GM18511 (cell line): ENCODE data around the gene MOB2.
"Not testable (repeated sequence)": the region's sequence is repeated elsewhere in the genome, so short reads cannot be mapped to it uniquely, and the experiment has no call there.

Experiments
- ATAC-seq: cut with Tn5 transposase; IDR thresholded peaks from one replicate; pipeline ENCODE4 v1.9.1; 2021; ENCODE audit warnings: mild to moderate bottlenecking, moderate library complexity; ENCODE audit not compliant: unreplicated experiment

The MOB2 gene

DNA sequence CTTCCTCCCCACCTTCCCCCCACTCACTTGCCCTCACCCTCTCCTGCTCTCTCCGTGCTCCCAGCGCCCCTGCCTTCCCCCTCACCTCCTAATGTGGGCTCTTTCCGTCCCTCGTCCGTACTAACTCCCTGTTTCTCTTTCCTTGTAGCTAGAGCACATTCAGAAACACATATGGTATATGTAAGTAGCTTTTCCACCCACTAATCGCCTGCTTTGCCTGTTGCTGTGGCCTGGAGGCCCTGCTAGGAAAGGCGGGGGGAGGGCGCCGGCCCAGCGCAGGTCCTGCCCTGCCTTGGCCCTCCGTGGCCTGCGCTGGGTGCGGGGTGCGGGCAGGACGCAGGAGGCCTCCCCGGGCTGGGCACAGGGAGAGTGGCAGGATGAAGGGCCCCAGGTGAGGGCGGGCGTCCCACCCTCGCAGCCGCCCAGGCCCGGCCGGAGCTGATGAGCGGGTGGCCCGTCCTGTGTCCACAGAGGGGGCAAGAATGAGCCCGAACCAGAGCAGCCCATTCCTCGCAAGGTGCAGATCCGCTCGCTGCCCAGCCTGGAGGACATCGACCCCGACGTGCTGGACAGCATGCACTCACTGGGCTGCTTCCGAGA, 41.7 kb downstream of the MOB2 start:
- ATAC-seq = no peak

DNA sequence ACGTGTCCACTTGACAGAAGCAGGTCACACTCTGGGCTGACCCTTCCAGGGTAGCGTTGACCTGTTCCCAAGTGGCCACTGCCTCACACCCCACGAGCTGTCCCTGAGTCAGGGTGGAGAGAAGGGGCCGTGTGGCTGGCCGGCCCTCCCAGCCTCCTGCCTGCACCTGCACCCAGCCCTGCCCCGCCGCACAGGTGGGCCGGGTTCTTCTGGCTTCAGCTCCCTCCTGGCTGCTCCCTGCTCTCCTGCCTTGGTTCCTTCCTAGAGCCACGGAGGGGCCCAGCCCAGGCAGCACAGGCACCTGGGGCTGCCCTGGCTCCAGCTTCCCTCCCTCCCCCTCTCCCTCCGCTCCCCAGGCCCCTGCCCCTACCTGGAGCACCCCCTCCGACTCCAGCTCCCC, 42.3 kb downstream of the MOB2 start:
- ATAC-seq = no peak

DNA sequence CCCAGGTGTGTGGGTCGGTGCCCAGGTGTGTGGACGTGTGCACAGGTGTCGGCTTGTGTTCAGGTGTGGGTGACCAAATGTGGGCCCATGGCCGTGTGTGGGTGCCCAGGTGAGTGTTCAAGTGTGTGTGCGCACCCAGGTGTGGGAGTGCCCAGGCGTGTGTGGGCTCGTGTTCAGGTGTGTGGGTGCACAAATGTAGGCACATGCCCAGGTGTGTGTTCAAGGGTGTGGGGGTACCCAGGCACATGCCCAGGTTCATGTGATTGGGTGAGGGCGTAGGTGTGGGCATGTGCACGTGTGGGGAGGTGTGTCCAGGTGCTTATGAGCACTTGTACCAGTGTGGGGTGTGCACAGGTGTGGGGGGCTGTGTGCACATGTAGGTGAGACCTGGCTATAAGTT, 42.8 kb downstream of the MOB2 start:
- no peak for ATAC-seq

DNA sequence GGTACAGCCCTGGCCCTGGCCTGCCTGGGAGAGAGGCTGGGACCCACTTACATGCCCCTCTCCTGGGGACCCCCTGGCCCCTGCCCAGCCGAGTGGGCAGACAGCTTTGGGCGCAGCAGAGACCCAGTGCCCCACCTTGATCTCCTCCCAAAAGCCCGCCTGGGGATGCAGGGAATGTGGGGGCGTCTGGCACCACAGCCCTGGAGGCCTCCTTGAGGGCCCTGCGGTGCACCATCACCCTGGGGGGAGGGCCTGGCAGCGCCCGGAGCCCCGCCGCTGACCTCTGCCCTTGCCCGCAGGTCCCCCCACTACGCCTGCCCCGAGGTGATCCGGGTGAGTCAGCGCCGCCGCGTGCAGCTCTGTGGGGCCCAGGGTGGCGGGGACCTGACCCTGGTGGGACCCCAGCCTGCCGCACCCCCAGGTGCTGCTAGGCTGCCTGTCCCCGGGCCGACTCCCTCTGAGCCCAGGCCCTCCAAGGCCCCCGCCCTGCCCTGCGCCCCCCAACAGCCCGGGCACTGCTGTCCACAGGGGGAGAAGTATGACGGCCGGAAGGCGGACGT, 43.7 kb downstream of the MOB2 start:
- no peak for ATAC-seq

DNA sequence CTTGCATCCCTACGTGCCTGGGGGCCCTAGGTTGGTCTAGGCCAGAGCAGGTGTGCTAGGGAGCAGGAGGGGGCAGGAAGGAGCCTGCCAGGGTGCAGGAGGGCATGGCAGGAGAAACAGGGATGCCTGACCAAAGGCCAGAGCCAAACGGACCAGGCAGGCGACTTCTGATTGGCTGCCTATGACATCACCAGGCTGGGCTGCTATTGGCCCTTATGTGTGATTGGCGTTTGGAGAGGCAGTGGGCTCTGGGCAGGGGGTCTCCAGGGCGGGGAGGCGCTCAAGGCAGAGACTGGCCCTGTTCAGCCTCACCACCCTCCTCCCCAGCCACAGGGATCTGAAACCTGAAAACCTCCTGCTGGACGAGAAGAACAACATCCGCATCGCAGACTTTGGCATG, 44.4 kb downstream of the MOB2 start:
- no peak for ATAC-seq

DNA sequence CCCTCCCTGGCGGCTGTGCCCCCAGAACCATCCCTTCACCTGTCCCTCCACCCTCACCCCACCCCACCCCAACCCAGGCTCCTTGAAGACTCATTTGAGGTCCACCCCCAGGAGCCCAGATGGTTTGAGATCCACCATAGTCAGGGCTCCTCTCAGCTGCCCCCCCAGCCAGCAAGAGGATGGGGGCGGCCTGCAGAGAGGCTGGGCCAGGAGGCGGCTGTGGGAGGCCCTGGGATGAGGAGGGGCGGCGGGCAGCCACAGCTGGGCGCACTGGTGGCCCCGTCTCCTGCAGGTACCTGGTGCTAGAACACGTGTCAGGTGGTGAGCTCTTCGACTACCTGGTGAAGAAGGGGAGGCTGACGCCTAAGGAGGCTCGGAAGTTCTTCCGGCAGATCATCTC, 46.1 kb downstream of the MOB2 start:
- no peak for ATAC-seq

DNA sequence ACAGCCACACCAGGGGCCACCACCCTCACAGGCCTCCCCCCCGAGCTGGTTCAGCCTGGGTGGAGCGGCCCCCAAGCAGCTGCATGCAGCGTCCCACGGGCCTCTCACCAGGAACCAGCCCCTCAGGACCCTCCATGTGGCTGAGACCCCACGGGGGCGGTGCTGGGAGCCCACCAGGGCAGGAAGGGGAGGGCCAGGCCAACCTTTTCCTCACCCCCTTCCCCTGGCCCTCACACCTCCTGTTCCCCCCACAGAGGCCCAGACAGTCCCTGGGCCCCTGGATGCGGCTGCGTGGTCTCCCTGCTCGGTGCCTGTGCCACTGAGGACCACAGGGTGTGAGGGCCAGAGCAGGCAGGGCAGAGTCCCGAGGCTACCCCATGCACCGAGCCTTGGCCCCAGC, 46.5 kb downstream of the MOB2 start:
- ATAC-seq = no peak

DNA sequence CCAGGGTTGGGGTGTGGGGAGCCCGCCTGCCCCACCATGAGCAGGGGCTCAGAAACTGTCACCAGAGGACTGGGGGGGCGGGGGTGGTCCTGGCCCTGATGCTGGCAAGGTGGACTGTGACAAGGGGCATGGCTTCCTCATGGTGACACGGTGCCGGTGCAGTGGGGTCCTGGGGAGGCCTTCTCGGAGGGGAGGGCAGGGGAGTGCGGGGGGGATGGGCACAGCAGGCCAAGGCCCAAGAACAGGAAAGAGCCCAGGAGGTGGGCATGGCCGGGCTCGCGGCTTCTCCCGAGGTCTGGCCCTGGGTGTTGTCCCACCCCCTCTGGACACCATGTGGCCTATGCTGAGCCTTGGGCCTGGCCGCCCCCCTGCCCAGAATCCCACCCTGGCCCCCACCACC, 47.2 kb downstream of the MOB2 start:
- ATAC-seq = no peak

DNA sequence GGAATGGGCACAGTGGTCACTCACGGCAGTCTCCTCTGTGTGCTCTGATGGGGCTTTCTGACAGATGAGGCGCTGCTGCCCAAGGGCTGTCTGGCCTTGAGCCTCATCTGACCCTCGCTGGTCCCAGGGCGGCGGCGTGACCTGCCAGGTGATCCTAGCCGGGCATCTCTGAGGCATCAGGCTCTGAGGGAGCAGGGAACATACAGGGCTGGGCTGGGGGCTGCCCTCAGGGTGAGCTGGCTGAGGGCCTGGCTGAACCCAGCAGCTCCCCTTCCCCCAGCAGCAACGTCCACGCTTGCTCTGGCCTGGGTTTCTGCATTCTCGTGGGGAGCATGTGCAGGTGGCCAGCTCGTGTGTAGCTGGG, 47.6 kb downstream of the MOB2 start:
- ATAC-seq = no peak

DNA sequence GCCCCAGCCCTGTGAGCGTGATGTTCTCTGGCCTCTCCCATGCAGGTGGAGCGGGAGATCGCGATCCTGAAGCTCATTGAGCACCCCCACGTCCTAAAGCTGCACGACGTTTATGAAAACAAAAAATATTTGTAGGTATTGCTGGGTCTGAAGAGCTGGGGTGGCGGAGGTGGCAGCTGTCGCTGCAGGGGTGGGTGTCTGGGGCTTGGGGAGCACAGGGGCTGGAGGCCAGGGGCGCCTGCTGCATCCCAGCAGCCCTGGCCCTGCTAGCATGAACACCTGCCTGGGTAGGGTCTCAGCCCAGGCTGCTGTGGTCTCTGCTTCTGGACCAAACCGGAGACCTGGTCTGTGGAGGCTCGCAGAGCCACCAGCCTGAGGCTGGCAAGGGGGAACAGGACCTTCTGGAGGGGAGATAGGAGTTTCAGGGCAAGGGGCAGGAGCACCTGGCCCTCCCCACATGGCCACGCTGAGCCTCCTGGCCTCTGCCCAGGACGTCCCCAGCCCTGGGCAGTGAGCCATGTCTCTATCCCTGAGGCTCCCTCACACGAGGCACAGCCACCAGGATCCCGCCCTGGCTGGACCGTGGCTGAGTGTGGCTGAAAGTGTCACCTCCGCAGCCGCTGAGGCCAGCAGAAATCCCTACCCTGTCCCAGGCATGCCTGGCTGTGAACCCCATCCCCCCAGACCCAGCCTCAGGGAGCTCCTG, 48.2 kb downstream of the MOB2 start:
- ATAC-seq = no peak

DNA sequence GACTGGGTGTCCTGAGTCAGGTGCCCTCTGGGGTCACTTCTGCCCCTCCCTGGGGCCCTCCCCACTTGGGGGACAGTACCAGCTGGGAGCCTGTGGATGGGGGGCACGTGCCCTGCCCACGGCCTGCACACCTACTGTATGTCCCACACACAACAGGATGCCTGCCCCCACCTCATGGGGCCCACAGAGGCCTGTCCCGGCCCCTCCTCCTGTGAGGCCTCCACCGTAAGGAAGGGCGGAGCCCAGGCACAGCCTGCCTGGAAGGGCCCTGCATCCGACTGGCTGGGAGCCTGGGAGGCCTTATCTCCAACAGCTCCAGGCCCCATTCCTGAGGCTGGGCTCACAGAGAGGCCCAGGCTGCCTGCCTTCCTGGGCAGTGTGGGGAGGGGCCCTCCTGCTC, 49.1 kb downstream of the MOB2 start:
- ATAC-seq = no peak

DNA sequence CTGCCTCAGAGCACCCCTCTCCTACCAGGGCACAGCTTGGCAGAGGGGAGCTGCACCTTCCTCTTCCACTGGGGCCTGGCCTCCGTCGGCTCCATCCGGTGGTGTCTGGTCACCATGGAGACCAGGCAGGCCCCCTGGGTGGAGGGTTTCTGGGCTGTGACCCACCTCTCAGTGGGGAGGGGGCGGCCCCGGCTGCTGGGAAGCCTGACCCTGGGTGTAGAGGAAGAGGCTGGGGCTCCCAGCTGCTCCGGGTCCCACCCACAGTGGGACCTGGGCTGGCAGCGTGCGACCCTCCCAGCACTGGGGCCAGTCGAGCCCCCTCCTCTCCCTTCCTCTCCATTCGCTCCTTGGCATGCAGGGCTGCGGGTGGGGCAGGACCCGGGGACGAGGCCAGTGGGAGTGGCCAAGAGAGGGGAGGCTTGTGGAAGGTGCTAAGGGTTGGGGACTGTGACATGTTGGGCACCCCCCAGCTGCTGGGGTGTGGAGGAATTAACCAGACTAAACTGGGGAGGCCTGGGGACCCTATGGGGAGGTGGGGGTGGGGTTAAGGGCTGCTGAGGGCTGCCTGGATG, 50.0 kb downstream of the MOB2 start:
- ATAC-seq = no peak

DNA sequence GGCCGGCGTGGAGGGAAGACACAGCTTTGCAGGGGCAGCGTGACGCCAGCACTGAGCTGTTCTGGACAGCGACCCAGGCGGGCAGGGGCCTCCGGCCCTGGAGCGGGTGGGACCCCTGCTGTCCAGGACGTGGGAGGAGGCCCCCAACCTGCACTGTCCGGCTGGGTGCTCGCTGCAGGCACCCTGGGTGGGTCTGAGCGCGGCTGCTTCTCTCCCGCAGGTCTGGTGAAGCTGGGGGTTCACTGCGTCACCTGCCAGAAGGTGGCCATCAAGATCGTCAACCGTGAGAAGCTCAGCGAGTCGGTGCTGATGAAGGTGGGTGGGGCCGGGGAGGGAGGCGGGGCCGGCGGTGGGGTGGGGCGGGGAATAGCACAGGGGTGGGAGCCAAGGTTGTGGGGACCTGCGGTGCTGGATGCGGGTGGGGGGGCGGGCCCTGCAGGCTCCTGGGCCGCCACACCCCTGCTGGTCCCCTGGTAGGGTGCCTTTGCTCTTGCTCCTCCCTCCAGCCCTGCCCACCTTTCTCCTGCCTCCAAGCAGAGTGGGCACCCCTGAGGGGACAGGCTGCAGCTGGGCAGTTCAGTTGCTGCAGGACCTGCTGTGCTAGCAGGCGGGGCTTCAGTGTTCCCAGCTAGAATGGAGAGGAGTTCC, 50.6 kb downstream of the MOB2 start:
- no peak for ATAC-seq

DNA sequence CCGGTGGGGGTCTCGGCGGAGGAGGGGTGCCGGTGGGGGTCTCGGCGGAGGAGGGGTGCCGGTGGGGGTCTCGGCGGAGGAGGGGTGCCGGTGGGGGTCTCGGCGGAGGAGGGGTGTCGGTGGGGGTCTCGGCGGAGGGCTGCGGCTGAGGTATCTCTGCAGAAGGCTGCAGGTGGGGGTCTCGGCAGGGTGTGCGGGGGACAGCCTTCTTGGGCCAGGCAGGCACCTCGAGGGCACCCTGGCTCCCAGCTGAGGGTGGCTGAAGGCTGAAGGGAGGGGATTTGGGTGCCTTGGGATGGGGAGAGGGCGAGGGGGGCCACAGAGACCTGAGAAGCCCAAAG, 51.1 kb downstream of the MOB2 start:
- ATAC-seq = not testable (repeated sequence)

DNA sequence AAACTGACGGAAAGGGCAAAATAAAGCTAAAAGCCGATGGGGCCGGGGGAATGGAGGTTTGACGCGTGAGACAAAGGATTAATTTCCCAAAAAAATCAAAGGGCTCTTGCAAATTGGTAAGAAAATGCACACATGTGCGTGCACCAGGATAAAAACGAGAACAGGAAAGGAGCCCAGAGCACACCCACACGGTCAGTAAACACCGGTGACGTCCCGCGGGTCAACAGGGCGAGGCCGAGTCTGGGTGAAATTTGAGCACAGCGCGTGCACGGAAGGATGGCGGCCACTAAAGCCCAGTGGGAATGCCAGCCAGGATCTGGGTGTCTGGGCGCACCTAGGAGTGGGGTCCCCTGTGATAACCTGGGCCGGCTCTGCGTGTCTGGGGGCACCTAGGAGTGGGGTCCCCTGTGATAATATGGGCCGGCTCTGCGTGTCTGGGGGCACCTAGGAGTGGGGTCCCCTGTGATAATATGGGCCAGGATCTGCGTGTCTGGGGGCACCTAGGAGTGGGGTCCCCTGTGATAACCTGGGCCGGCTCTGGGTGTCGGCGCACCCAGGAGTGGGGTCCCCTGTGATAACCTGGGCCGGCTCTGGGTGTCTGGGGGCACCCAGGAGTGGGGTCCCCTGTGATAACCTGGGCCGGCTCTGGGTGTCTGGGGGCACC, 52.5 kb downstream of the MOB2 start:
- no peak for ATAC-seq

DNA sequence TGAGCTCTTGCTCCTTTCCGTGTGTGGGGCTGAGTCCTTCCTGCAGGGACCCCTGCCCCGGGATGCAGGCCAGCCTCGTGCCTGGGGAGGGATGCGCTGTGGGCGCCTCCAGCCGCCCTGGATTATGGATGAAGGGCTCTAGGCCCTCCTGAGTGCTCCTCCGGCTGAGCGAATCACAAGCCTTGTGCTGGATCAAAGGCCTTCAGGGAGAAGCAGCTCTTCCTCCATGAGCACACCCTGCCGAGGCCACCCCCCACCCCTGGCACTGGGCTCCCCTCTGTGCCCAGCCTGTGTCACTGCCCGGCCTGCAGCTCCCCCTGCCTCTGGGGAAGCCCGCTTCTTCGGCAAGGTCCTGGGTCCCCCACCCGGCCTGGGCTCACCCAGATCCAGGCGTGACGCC, 53.0 kb downstream of the MOB2 start:
- no peak for ATAC-seq

DNA sequence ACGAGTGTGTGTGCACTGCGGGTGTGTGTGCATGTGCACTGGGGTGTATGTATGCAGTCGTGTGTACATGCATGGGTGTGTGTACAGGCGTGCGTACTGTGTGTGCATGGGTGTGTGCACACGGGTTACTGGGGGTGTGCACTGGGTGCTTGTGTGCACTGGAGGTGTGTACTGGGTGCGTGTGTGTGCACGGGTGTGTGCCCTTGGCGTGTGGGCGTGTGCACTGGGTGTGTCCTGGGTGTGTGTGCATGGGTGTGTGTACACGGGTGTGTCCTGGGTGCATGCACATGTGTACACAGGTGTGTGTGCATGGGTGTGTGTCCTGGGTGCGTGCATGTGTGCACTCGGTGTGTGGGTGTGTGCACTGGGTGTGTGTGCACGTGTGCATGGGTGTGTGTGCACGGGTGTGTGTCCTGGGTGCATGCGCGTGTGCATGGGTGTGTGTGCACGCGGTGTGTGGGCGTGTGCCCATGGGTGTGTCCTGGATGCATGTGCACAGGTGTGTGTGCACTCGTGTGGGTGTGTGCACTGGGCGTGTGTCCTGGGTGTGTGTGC, 57.7 kb downstream of the MOB2 start:
- no peak for ATAC-seq

DNA sequence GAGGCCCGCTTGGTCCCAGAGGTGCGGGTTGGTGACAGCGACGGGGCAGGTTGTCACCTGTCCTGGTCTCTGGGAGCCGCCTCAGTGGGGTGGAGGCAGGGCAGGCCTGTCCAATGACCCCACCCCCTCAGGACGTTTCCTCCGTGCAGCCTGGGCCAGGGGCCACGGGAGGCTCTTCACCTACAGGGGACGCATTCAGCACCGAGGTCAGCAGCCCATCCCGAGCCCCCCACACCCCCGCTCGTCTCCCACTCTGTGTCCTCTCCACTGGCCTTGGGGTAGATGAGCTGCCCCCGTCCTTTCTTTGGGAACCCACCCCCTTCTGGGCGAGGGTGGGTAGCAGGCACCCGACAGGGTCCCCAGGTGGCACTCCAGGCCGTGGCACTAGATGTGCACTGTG, 61.1 kb downstream of the MOB2 start:
- ATAC-seq = no peak

DNA sequence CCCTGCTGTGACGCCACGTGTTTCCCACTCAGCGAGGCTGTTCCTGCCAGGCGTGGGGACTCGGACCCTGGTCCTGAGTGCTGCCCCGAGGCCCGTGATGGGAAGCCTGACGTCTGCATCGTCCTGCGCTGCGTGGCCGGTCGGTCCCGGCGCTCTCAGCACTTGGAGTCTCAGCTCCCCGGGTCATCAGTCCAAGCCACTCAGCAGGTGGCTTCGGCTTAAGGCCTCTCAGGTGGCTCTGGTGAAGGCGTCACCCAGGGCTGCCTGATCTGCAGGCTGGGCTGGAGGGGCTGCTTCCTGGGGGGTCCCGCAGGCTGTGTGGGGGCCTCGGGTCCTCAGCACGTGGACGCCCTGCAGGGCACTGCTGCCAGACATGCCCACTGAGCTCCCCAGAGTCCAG, 61.6 kb downstream of the MOB2 start:
- no peak for ATAC-seq

DNA sequence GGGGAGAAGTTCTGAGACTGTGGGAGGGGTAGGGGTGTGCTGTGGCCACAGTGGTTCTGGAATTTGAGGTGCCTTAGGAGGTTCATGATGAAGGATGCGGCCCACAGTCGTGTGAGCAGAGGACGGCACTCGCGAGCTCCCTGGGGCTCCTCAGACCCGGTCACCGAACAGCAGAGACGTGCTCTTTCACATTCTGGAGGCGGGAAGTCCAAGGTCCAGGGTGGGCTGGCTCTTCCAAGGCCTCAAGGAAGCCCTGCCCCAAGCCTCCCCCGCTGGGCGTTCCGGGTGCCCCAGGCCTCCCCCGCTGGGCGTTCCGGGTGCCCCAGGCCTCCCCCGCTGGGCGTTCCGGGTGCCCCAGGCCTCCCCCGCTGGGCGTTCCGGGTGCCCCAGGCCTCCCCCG, 63.2 kb downstream of the MOB2 start:
- ATAC-seq = not testable (repeated sequence)

DNA sequence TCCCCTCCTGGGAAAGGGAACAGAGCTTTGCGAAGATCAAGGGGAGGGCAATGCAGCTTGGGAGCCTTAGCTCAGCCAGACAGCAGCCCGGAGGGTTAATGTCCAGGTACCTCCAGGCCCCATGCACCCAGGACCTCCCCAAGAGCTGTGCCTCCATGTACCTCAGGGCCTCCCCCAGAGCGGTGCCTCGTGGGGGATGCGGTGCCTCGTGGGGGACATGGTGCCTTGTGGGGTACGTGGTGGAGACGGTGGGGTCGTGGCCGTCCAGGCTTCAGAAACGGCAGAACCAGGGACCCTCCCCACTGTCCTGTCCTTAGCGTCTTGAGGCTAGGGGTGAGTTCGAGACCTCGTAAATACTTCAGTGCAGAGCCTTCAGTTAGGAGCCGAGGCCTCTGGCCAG, 63.6 kb downstream of the MOB2 start:
- ATAC-seq = no peak
